ENCODE data around the gene SLC2A8.

SLC2A8 gene

GRCh38 chr9:127396808-127397645, at the start of gene SLC2A8:
SLC2A8 (plus strand) TSS chr9:127397169; CDS start chr9:127397231, 62 bp downstream.
- peak; percentile 98 for DNase-seq (ENCODE audit: low read depth, low spot score)

- no peak for DNase-seq (ENCODE audit: low read depth, low spot score)
Measured at GRCh38 chr9:127347831-127348776, 48.9 kb upstream of the SLC2A8 start.

GRCh38 chr9:127349483-127350113, 47.4 kb upstream of the SLC2A8 start:
- DNase-seq (ENCODE audit: low read depth, low spot score), result no peak

- no peak for DNase-seq (ENCODE audit: low read depth, low spot score)
Measured at GRCh38 chr9:127351182-127352166, 45.5 kb upstream of the SLC2A8 start.

GRCh38 chr9:127353882-127354281, 43.1 kb upstream of the SLC2A8 start:
- DNase-seq (ENCODE audit: low read depth, low spot score), result no peak

- DNase-seq (ENCODE audit: low read depth, low spot score), result no peak
Measured at GRCh38 chr9:127356906-127357305, 40.1 kb upstream of the SLC2A8 start.

- DNase-seq (ENCODE audit: low read depth, low spot score), result no peak
Measured at GRCh38 chr9:127358023-127358535, 38.9 kb upstream of the SLC2A8 start.

GRCh38 chr9:127358770-127359169, 38.2 kb upstream of the SLC2A8 start:
- no peak for DNase-seq (ENCODE audit: low read depth, low spot score)

- DNase-seq (ENCODE audit: low read depth, low spot score), result no peak
Measured at GRCh38 chr9:127360250-127360649, 36.7 kb upstream of the SLC2A8 start.

GRCh38 chr9:127360829-127361228, 36.1 kb upstream of the SLC2A8 start:
- DNase-seq (ENCODE audit: low read depth, low spot score), result peak; percentile 21

- no peak for DNase-seq (ENCODE audit: low read depth, low spot score)
Measured at GRCh38 chr9:127361561-127361960, 35.4 kb upstream of the SLC2A8 start.

- no peak for DNase-seq (ENCODE audit: low read depth, low spot score)
Measured at GRCh38 chr9:127362829-127363228, 34.1 kb upstream of the SLC2A8 start.

GRCh38 chr9:127365461-127365860, 31.5 kb upstream of the SLC2A8 start:
- no peak for DNase-seq (ENCODE audit: low read depth, low spot score)

GRCh38 chr9:127366594-127366993, 30.4 kb upstream of the SLC2A8 start:
- DNase-seq (ENCODE audit: low read depth, low spot score), result no peak

- no peak for DNase-seq (ENCODE audit: low read depth, low spot score)
Measured at GRCh38 chr9:127368852-127369402, 28.0 kb upstream of the SLC2A8 start.

- DNase-seq (ENCODE audit: low read depth, low spot score), result no peak
Measured at GRCh38 chr9:127369428-127369827, 27.5 kb upstream of the SLC2A8 start.

GRCh38 chr9:127370147-127370579, 26.8 kb upstream of the SLC2A8 start:
- no peak for DNase-seq (ENCODE audit: low read depth, low spot score)

GRCh38 chr9:127370672-127371648, 26.0 kb upstream of the SLC2A8 start:
- no peak for DNase-seq (ENCODE audit: low read depth, low spot score)

GRCh38 chr9:127380479-127380878, 16.5 kb upstream of the SLC2A8 start:
- DNase-seq (ENCODE audit: low read depth, low spot score), result no peak
